Activated CD8-positive, alpha-beta memory T cell treated with anti-CD3 and anti-CD28 coated beads for 48 hours (primary cell): ENCODE results near the gene SNX32.

Experiments
- DNase-seq, 3 experiments: peaks; one replicate each; pipeline ENCODE4 v3.0.0-alpha.2; 2020; ENCODE audit warnings: low read depth in 2 of 3, low spot score in 2 of 3

Gene SNX32

GRCh38 chr11:65833297-65834030 lies at the start of gene SNX32:
SNX32 (plus strand) TSS chr11:65833963; CDS start chr11:65834066, 103 bp downstream.
- peak; percentile 89 to 91 (median 90) for DNase-seq

DNA sequence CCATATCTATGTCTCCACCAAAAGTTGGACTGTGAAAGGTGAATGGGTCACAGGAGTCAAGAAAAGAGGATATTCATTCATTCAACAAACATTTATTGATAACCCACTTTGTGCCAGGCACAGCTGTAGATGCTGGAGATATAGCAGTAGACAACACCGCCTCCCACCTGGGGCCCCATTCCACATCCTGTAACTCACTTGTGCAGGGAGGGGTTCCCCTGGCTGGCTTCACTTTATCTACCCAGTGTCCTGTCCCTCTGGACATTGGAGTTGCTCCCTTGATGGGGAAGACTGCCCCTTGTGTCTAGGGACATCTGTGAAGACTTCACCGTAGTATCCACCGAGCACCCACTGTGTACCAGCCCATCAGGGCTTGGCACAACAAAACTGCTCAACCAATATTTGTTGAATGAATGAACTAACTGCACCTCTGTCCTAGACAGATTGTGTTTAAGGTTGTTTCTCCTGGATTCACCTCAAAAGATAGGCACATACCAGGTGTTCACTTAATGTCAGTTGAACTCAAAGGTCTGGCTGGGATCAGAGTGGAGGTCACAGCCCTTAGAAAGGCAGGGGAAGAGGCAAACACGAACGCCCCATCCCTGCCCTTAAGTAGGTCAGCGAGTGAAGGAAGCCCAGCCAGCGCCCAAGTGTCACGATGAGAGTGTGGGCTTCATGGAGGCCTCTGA lies 48.3 kb upstream of the SNX32 start:
- no peak for DNase-seq

- DNase-seq: no peak
Measured at GRCh38 chr11:65786008-65786785, 47.6 kb upstream of the SNX32 start.

DNA sequence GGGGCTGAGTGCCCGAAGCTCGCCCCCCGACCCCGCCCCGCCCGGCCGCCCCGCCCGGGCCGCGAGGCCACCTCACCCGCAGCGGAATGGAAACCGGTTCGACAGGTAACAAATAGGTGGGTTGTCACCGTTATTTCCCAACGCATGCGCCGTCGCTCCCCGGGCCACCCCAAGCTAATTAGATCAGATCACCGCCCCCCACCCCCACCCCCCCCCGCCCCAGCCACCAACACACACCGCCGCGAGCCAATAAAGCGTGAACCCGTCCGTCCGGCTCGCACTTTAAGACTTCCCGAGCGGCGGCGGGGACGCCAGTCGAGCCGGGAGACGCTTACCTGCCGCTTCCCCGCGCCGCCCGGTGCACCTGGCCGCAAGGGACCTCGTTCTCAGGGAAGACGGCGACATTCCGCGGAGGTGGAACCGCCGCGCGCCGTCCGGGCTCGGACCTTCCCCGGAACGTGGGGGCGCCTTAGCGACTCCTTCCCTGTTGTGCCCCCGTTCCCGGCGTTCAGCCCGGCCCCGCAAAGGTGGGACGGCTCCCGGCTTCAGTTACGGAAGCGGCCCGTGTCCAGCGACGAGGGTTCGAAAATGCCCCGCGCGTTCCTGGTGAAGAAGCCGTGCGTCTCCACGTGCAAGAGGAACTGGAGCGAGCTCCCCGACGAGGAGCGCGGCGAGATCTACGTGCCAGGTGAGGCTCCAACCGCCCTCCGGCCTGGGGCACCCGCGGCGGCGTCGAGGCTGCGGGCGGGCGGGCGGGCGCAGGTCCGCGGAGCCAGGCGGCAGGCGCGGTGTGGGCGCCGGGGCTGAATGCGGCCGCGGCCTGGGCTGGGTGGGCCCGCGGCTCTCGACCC lies 46.8 kb upstream of the SNX32 start, which contains the start of gene OVOL1:
TSS of gene OVOL1 (plus strand) at position 278 of the 851 bp plus-strand sequence. CDS start at position 589, 311 bp downstream.
- no peak for DNase-seq

DNA sequence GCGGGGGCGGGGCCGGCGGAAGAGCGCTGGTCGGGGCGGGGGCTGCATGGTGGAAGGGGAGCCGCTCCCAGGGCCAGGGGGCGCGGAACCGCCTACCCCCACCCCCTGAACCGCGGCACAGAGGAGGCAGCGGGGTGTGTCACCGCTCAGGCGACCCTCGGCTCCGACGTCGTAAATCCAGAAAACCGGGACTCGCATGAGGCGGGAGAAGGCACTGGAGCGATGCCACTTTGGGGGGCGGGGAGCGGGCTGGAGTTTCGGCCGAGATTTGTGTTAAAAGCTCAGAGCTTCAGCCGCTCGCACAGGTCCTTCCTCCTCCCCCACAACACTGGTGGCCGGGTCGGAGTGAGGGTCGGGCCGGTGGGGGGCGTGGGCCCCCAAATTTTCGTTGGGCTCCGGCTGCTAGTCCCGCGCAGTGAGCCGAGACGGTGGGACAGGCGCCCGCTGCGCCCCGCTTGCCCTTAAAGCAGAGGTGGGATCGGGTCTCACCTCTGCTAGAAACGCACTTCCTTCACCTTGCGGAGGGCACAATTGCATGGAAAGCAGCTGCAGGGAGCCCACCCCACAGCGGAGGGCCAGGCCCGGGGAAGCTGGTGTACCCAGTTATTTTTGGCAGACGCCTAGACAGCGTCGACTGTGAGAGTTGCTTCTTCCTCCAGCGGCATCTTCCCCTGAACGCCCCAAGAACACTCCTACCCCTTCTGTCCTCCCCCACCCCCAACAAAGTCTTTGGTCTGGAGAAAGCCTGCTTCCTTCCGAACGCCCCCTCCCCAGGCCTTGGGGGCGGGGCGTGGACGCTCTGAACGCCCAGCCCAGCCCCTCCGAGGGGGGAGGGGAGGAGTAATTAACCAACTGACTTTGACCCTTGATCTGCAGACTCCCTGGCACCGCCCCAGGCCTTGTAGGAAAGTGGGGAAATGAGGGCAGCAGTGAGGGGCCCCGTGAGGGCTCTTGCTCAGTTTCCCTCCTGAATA lies 45.8 kb upstream of the SNX32 start:
- DNase-seq: no peak

DNA sequence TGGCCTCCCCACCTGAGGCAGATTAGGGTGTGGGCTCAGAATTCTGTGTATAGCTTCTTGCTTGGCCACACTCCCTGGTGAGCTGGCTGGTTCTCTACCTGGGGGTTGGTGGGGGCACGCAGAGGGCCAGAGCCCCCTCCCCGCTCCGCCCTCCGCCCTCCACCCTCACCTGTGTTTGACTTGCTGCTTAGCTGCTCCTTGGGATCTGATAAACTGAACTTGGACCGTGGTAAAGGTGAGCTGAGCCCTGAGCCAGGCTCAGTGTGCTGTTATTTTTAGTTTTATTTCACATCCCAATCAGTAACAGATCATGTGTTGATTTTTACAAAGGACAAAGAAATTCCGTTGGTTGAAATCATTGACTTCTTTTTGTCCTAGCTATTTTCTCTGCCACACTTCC lies 44.9 kb upstream of the SNX32 start:
- no peak for DNase-seq

DNA sequence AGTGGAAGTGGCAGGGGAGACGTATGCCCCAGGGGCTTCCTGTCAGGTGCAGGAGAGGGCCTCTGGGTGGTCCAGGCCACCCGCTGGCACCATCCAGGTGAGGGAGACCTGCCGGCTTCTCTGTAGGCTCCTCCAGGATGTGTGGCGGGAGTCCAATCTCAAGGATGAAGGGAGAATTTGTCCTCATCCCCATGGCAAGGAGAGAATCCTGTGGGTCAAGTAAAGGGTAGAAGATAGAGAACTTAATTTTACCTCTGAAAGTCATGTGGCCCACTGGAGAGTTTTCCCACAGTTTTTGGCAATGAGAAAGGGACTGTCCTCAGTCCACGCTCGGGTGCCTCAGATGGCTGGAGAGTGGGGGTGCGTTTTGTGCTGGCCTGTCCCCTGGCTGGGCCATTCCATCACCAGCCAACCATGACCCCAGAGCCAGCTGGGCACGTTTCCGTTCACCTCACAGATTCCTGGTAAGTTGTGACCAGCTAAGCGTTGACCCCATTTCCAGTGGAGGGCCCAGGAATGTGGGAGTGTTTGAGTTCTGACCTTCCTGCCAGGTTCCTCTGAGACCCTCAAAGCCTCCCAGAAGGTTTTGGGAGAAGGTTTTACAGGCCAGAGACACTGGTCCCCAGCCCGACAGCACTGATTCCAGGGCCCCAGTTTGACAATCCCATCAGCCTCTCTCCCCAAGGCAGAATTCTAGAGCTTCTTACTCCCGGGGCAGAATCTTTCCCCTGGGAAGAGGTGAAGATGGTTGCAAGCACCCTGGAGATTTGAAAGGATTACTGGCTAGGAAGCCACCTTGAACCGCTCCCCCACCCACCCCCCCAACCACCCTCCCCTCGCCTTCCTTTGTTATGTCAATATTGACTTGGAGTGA lies 44.3 kb upstream of the SNX32 start:
- no peak for DNase-seq

DNA sequence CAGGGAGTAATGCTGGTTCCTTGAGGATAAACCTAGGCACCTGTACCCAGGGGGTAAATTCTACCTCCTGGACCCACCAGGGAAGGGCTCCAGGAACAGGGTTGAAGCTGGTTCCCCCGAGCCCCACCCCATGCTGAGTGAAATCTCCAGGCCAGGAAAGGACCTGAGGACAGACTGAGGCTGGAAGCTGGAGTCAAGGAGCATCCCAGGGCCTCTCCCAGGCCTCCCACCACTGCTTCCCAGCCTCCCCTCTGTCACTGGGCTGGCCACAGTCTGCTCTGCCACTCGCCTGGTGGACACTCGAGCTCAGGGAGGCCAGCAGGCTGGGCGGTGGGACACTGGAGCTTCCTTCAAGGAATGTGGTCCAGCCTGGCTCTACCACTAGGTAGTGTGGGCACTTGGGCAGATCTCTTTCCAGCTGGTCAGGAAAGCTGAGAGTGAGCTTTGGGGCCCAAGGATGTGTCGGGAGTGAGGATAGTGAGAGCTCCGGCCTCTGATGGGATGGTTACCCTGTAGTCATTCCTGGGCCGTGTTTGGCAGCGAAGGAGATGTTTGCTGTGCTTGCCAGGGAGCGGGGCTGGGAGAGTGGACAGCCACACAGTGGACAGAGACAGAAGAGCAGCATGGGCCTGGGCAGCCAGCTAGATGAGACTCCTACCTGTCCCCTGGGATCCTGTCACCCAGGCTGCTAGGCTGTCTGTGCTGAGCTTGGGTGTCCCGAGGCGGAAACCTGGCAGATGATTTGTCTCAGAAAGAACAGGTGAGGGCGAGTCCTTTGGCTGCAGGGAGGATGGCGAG lies 43.5 kb upstream of the SNX32 start:
- no peak for DNase-seq

- DNase-seq: no peak
Measured at GRCh38 chr11:65790902-65791650, 42.7 kb upstream of the SNX32 start.

- DNase-seq: peak; percentile 26 to 53 (median 47)
Measured at GRCh38 chr11:65791719-65792213, 42.0 kb upstream of the SNX32 start.

- DNase-seq: no peak
Measured at GRCh38 chr11:65792456-65792855, 41.3 kb upstream of the SNX32 start.

DNA sequence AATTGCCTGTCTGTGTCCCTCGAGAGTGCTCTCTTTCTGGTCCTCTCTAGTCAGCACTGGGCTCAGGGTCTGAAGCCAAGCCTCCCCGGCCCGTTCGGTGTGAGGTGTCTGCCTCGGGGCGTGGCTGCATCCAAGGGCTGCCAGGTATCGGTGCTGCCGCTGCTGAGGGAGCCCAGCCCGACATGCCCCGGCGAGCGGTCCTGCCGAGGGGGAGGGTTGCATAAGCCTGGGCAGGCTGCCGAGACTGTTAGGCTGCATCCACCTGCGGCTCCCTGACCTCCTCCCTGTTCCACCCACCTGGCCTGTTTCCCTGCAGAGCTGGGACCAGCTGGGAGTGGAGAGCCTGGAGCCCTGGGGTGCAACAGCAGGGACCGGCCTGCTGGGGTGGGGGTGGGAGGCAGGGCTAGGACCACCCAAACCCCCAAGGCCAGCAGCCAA lies 40.6 kb upstream of the SNX32 start:
- DNase-seq: no peak

DNA sequence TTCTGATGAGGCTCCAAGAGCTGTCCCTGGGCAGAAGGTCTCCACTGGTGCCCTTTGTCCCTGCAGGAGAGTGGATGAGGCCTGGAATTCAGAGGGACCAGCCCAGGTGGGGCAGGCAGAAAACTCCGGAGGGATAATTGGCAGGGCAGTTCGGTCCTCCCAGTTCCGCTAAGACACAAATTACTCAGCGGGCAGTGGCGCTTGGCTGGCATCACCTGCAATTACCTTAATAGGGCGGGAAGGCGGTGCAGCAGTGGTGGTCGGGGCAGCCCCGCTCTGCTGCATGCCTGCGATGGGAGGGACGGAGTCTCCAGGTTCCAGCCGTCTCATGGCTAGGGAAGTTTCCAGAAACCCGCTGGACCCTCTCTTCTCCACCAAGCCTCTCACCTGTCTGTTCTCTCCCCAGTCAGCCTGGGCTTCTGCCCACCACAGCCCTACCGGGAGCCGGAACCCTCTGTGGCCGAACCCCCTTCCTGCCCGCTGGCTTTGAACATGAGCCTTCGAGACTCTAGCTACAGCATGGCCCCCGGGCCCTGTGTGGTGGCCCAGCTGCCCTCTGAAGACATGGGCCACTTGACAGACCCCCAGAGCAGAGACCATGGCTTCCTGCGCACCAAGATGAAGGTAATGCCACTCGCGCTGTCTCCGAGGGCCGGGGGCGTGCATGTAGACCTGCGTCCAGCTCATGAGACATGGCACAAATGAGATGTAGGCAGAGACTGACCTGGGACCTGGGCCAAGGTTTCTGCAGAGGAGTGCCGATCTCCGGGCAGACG lies 40.0 kb upstream of the SNX32 start:
- DNase-seq: no peak

DNA sequence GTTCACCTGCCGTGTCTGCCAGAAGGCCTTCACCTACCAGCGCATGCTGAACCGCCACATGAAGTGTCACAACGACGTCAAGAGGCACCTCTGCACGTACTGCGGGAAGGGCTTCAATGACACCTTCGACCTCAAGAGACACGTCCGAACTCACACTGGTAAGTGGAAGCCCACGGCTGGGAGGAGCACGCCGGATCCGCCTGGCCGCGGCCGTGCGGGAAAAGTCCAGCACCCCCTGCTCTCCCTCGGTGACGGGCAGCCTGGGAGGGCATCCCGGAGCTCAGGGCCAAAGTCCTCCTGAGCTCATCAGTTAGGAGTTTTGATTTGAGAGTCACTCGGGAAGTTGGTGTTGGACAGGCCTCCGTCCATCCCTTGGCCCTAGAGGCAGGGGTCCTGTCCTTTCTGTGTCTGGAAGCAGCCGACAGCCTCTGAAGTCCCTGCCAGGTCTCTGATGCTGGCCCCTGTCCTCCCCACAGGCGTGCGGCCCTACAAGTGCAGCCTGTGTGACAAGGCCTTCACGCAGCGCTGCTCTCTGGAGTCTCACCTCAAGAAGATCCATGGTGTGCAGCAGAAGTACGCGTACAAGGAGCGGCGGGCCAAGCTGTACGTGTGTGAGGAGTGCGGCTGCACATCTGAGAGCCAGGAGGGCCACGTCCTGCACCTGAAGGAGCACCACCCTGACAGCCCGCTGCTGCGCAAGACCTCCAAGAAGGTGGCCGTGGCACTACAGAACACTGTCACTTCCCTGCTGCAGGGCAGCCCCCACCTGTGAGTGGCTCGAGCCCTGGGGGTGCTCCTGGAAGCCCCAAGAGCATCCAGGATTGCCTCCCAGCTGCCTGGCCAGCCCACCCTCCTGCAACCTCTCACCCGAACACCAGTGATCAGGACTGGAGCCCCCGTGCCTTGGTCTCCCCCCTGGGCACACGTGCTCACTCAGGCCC lies 38.9 kb upstream of the SNX32 start:
- no peak for DNase-seq
